IMR-90 (cell line): Measurements from ENCODE around the gene ARHGEF26. TPM values are rescaled to one million over a fixed set of nuclear protein-coding genes. Genes with fewer than 3 reads are reported as not detected.

Source experiments
- ATAC-seq: fragments of 200-7000 bp; cut with Tn5 transposase; 2 replicates; pipeline ENCODE4 v1.9.1; 2020; ENCODE audit warnings: low read depth, mild to moderate bottlenecking, moderate library complexity
- BruUV-seq: library from RNA; stranded (reverse); fragments of 400-500 nt; replicated peaks from 2 replicates; lab custom pipeline; 2021; lab: Mats Ljungman, UMichigan
- CTCF ChIA-PET: fragments of 300-600 bp; formaldehyde crosslinking; extraction: SDS; loops from one replicate; lab custom pipeline; 2021; ENCODE audit warnings: antibody characterized with exemption; lab: Yijun Ruan, JAX
- POLR2A ChIA-PET: fragments of 300-600 bp; sonication (Branson Sonifier 250); formaldehyde crosslinking; loops from one replicate; lab custom pipeline; 2022; ENCODE audit warnings: antibody characterized with exemption; ENCODE audit not compliant: unreplicated experiment; lab: Charles Lee
- DNase-seq: peaks from one replicate; pipeline ENCODE4 v3.0.0; 2013
- H2AFZ ChIP-seq: replicated peaks from 2 replicates; pipeline ENCODE3; 2013; ENCODE audit warnings: low read length, mild to moderate bottlenecking; ENCODE audit not compliant: poor library complexity
- H2AK5ac ChIP-seq: 2 replicates; pipeline ENCODE4 v1.6.1; 2013; ENCODE audit warnings: low read depth, low read length, inconsistent platforms
- H2AK9ac ChIP-seq: replicated peaks from 2 replicates; pipeline ENCODE3; 2013; ENCODE audit warnings: mild to moderate bottlenecking, low read depth, low read length, moderate library complexity; ENCODE audit not compliant: poor library complexity
- H2BK120ac ChIP-seq: 2 replicates; pipeline ENCODE4 v1.6.1; 2013; ENCODE audit warnings: low read depth, low read length, inconsistent platforms
- H2BK15ac ChIP-seq: 3 replicates; pipeline ENCODE4 v1.6.1; 2013; ENCODE audit warnings: low read depth, low read length, inconsistent platforms
- H2BK20ac ChIP-seq: 2 replicates; pipeline ENCODE4 v1.6.1; 2013; ENCODE audit warnings: low read depth, mild to moderate bottlenecking, inconsistent platforms, low read length, moderate library complexity
- H2BK5ac ChIP-seq: 2 replicates; pipeline ENCODE4 v1.6.1; 2013; ENCODE audit warnings: mild to moderate bottlenecking, low read depth, low read length, inconsistent platforms; ENCODE audit not compliant: poor library complexity, severe bottlenecking
- H3K14ac ChIP-seq: replicated peaks from 2 replicates; pipeline ENCODE4 v1.6.1; 2013; ENCODE audit warnings: low read depth, low read length, inconsistent platforms
- H3K18ac ChIP-seq: 2 replicates; pipeline ENCODE4 v1.6.1; 2013; ENCODE audit warnings: low read depth, low read length, control low read depth
- H3K23ac ChIP-seq: 2 replicates; pipeline ENCODE4 v1.6.1; 2013; ENCODE audit warnings: low read depth, low read length, inconsistent platforms
- H3K27ac ChIP-seq: 2 replicates; pipeline ENCODE4 v1.5.1; 2013; ENCODE audit warnings: mild to moderate bottlenecking, control low read depth, low read length; ENCODE audit not compliant: insufficient read depth
- H3K27me3 ChIP-seq: 2 replicates; pipeline ENCODE4 v1.6.1; 2013; ENCODE audit warnings: low read length; ENCODE audit not compliant: control insufficient read depth, insufficient read depth
- H3K36me3 ChIP-seq: 2 replicates; pipeline ENCODE4 v1.6.1; 2013; ENCODE audit warnings: low read length, mixed read lengths; ENCODE audit not compliant: control insufficient read depth, insufficient read depth
- H3K4ac ChIP-seq: 2 replicates; pipeline ENCODE4 v1.6.1; 2013; ENCODE audit warnings: low read depth, low read length, inconsistent platforms
- H3K4me1 ChIP-seq: 2 replicates; pipeline ENCODE4 v1.6.1; 2013; ENCODE audit warnings: low read length, mixed read lengths; ENCODE audit not compliant: control insufficient read depth, insufficient read depth
- H3K4me2 ChIP-seq: 2 replicates; pipeline ENCODE4 v1.6.1; 2013; ENCODE audit warnings: low read depth, mild to moderate bottlenecking, control low read depth, low read length, moderate library complexity
- H3K4me3 ChIP-seq: 2 replicates; pipeline ENCODE4 v1.5.1; 2013; ENCODE audit warnings: low read depth, mild to moderate bottlenecking, control low read depth, low read length, moderate library complexity; ENCODE audit not compliant: insufficient read depth
- H3K56ac ChIP-seq: 2 replicates; pipeline ENCODE4 v1.6.1; 2013; ENCODE audit warnings: low read length, inconsistent platforms; ENCODE audit not compliant: insufficient read depth; ENCODE audit errors: extremely low read depth
- H3K79me1 ChIP-seq, 2 experiments: 2 replicates each; pipeline ENCODE4 v1.6.1; 2013; ENCODE audit warnings: low read length in 2 of 2, inconsistent platforms in 1 of 2, low read depth in 1 of 2
- H3K9ac ChIP-seq: 2 replicates; pipeline ENCODE4 v1.6.1; 2013; ENCODE audit warnings: low read depth, low read length, control low read depth
- H3K9me1 ChIP-seq: 2 replicates; pipeline ENCODE4 v1.6.1; 2013; ENCODE audit warnings: low read length, inconsistent platforms; ENCODE audit not compliant: insufficient read depth
- H3K9me3 ChIP-seq: 2 replicates; pipeline ENCODE4 v1.6.1; 2013; ENCODE audit warnings: low read length; ENCODE audit not compliant: control insufficient read depth, insufficient read depth
- H4K20me1 ChIP-seq: 2 replicates; pipeline ENCODE4 v1.6.1; 2013; ENCODE audit warnings: low read length, inconsistent platforms; ENCODE audit not compliant: insufficient read depth
- H4K5ac ChIP-seq: 2 replicates; pipeline ENCODE4 v1.6.1; 2013; ENCODE audit warnings: mild to moderate bottlenecking, low read depth, low read length, control low read depth
- H4K8ac ChIP-seq, 2 experiments: 2 replicates each; pipeline ENCODE4 v1.6.1; 2013; ENCODE audit warnings: low read depth in 2 of 2, low read length in 2 of 2, control low read depth in 1 of 2, inconsistent platforms in 1 of 2
- H4K91ac ChIP-seq: 2 replicates; pipeline ENCODE4 v1.6.1; 2013; ENCODE audit warnings: low read depth, low read length, inconsistent platforms; ENCODE audit not compliant: insufficient read depth
- BHLHE40 ChIP-seq: fragments of 150-350 bp; IDR thresholded peaks from 2 replicates; pipeline ENCODE4 v1.6.1; 2016; ENCODE audit warnings: mild to moderate bottlenecking, low read depth, low read length
- CEBPB ChIP-seq: IDR thresholded peaks from 2 replicates; pipeline ENCODE4 v1.6.1; 2012; ENCODE audit warnings: low read depth, low read length, improper control_type of control experiment
- CHD1 ChIP-seq: IDR thresholded peaks from 2 replicates; pipeline ENCODE4 v1.6.1; 2012; ENCODE audit warnings: low read depth, low read length, improper control_type of control experiment
- CTCF ChIP-seq: conservative IDR thresholded peaks from 2 replicates; pipeline ENCODE4 v1.5.1; 2012; ENCODE audit warnings: mild to moderate bottlenecking, low read depth, low read length, improper control_type of control experiment
- FOS ChIP-seq: fragments of 150-350 bp; IDR thresholded peaks from 2 replicates; pipeline ENCODE4 v1.6.1; 2016; ENCODE audit warnings: low read depth, low read length
- MAFK ChIP-seq: IDR thresholded peaks from 2 replicates; pipeline ENCODE4 v1.6.1; 2012; ENCODE audit warnings: low read depth, low read length, improper control_type of control experiment
- MAZ ChIP-seq: IDR thresholded peaks from 2 replicates; pipeline ENCODE4 v1.6.1; 2012; ENCODE audit warnings: low read depth, mild to moderate bottlenecking, low read length, improper control_type of control experiment, moderate library complexity, borderline replicate concordance
- MXI1 ChIP-seq: IDR thresholded peaks from 2 replicates; pipeline ENCODE4 v1.6.1; 2012; ENCODE audit warnings: low read depth, mild to moderate bottlenecking, low read length, moderate library complexity, borderline replicate concordance
- POLR2A ChIP-seq: IDR thresholded peaks from 2 replicates; pipeline ENCODE4 v1.6.1; 2012; ENCODE audit warnings: mild to moderate bottlenecking, low read depth, low read length
- RAD21 ChIP-seq: IDR thresholded peaks from 2 replicates; pipeline ENCODE4 v1.6.1; 2012; ENCODE audit warnings: low read length, improper control_type of control experiment
- RCOR1 ChIP-seq: IDR thresholded peaks from 2 replicates; pipeline ENCODE4 v1.6.1; 2012; ENCODE audit warnings: mild to moderate bottlenecking, low read length, improper control_type of control experiment; ENCODE audit not compliant: insufficient replicate concordance
- RFX5 ChIP-seq: IDR thresholded peaks from 2 replicates; pipeline ENCODE4 v1.8.0; 2012; ENCODE audit warnings: low read depth, mild to moderate bottlenecking, low read length, moderate library complexity
- SMC3 ChIP-seq: fragments of 150-350 bp; IDR thresholded peaks from 2 replicates; pipeline ENCODE4 v1.6.1; 2016; ENCODE audit warnings: low read depth, mild to moderate bottlenecking, antibody characterized with exemption, low read length, moderate library complexity
- USF2 ChIP-seq: fragments of 150-350 bp; IDR thresholded peaks from 2 replicates; pipeline ENCODE4 v1.6.1; 2017; ENCODE audit warnings: mild to moderate bottlenecking, antibody characterized with exemption, low read length, low read depth
- WGBS, 2 experiments: methylation state at CpG; one replicate each; pipeline versions ENCODE4 v1.1.5 to v1.1.7; 2013; ENCODE audit warnings: missing lambda C conversion rate in 2 of 2; ENCODE audit not compliant: insufficient read length in 1 of 2; ENCODE audit errors: extremely low coverage in 2 of 2; 5-methylcytosine and 5-hydroxymethylcytosine counted together
- dilution Hi-C: fragments of 300-500 bp; cut with HindIII; formaldehyde crosslinking; loops from one replicate; pipeline ENCODE4 v1.14.3; 2018; ENCODE audit warnings: low sequenced_read_pairs; ENCODE audit not compliant: unreplicated experiment
- in situ Hi-C: fragments of 300-500 bp; cut with MboI; formaldehyde crosslinking; loops from 3 replicates; pipeline ENCODE4 v1.14.3; 2019; ENCODE audit warnings: low sequenced_read_pairs, inconsistent platforms, mixed read lengths
- intact Hi-C: fragments of 100-400 bp; cut with micrococcal nuclease; formaldehyde crosslinking; loops from 2 replicates; pipeline ENCODE4 v1.10.0; 2022
- polyA plus RNA-seq, 3 experiments: library from polyadenylated mRNA; depleted of rRNA; stranded (reverse); fragments of >200 nt; gene quantifications; 2 replicates each; pipeline ENCODE4 v1.2.3, GENCODE V29; 2012; ENCODE audit warnings: low replicate concordance in 1 of 3
- total RNA-seq: library from RNA; depleted of rRNA; stranded (reverse); fragments of >200 nt; gene quantifications from 2 replicates; pipeline ENCODE4 v1.2.3, GENCODE V29; 2012
- TF ChIP-seq, protein P1 (sequence below): fragments of 150-350 bp; IDR thresholded peaks from 2 replicates; pipeline ENCODE4 v1.6.1; 2016; ENCODE audit warnings: low read depth, mild to moderate bottlenecking, low read length, moderate library complexity, borderline replicate concordance

The ARHGEF26 gene
- total and polyA plus RNA-seq, 2 of the 4 experiments (the other 2 are of a cell fraction): 2.0 to 2.3 TPM

DNA sequence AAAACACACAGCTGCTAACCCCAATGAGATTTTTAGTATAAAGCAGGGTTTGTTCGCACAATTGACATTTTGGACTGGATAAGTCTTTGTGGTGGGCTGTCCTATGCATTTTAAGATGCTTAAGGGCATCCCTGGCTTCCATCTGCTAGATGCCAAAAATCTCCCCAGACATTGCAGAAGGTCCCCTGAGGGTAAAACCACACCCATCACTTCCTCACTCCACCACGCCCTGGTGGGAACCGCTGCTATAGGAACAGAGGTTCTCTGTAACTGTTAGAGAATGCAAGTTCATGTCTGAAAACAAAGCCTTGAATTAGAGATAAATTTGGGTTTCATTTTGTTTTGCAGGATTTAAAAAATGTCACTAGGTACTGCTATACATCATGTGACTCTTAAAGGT is 67.7 kb downstream of the ARHGEF26 start:
- in situ Hi-C loops: no loop called here

More for the DNA sequence above, 67.7 kb downstream of the ARHGEF26 start:
- no peak for DNase-seq
- no peak for ATAC-seq
- Histone ChIP-seq H3K79me1 (no peaks in the 10 kb centered on the region), H2AFZ (no peak overlapping the region), H3K4ac (no peak overlapping the region), H2AK9ac (no peak overlapping the region), H4K5ac (no peak overlapping the region), H3K4me2 (no peak overlapping the region), H3K23ac (no peak overlapping the region), H3K9ac (no peak overlapping the region), H3K36me3 (no peaks in the 10 kb centered on the region), H3K4me1 (peaks cover 2% of the 10 kb centered on the region; the same call in 1 of the 2 replicates), H3K56ac (no peak overlapping the region), H3K18ac (no peak overlapping the region), H3K27me3 (no peaks in the 10 kb centered on the region), H2BK120ac (no peak overlapping the region), H3K9me3 (no peaks in the 10 kb centered on the region), H2BK5ac (no peak overlapping the region), H4K91ac (no peak overlapping the region), H2AK5ac (no peak overlapping the region), H4K20me1 (no peaks in the 10 kb centered on the region), H3K27ac (no peak overlapping the region), H2BK20ac (no peak overlapping the region), H3K9me1 (no peaks in the 10 kb centered on the region), H3K14ac (no peak overlapping the region), H3K4me3 (no peak overlapping the region), H2BK15ac (no peak overlapping the region), H4K8ac (no peak overlapping the region)
- POLR2A ChIA-PET: no interaction called here
- CTCF ChIA-PET: no interaction called here
- intact Hi-C loops: no loop called here
- TF ChIP-seq MXI1 (no peak), CEBPB (no peak), MAFK (no peak), RAD21 (no peak), BHLHE40 (no peak), POLR2A (no peak), CTCF (no peak), RCOR1 (no peak), USF2 (no peak), RFX5 (no peak), MAZ (no peak), CHD1 (no peak), SMC3 (no peak), FOS (no peak)
- TF ChIP-seq, protein P1, sequence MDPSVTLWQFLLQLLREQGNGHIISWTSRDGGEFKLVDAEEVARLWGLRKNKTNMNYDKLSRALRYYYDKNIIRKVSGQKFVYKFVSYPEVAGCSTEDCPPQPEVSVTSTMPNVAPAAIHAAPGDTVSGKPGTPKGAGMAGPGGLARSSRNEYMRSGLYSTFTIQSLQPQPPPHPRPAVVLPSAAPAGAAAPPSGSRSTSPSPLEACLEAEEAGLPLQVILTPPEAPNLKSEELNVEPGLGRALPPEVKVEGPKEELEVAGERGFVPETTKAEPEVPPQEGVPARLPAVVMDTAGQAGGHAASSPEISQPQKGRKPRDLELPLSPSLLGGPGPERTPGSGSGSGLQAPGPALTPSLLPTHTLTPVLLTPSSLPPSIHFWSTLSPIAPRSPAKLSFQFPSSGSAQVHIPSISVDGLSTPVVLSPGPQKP: no peak
- dilution Hi-C loops: no loop called here
- no CpG with 5 or more reads among the region's 3 CpGs for WGBS, 2 experiments
- BruUV-seq: no TSS peak
